NT2/D1 (cell line): Measurements from ENCODE around the gene ACAP2.

Source experiments
- DNase-seq: peaks from one replicate; pipeline ENCODE4 v3.0.0-alpha.2; 2011; ENCODE audit warnings: low read depth, low spot score
- H3K27me3 ChIP-seq: 2 replicates; pipeline ENCODE4 v1.6.0; 2011; ENCODE audit warnings: mild to moderate bottlenecking; ENCODE audit not compliant: insufficient read length, insufficient read depth
- H3K36me3 ChIP-seq: 2 replicates; pipeline ENCODE4 v1.6.1; 2011; ENCODE audit warnings: mild to moderate bottlenecking, low read length, mixed read lengths; ENCODE audit not compliant: insufficient read depth, insufficient read length
- H3K4me1 ChIP-seq: 2 replicates; pipeline ENCODE4 v1.5.1; 2011; ENCODE audit not compliant: insufficient read depth, insufficient read length
- H3K4me3 ChIP-seq: 2 replicates; pipeline ENCODE4 v1.5.1; 2011; ENCODE audit warnings: low read depth; ENCODE audit not compliant: insufficient read length
- H3K9ac ChIP-seq: 2 replicates; pipeline ENCODE4 v1.6.0; 2011; ENCODE audit warnings: low read depth; ENCODE audit not compliant: insufficient read length
- H3K9me3 ChIP-seq: 2 replicates; pipeline ENCODE4 v1.5.1; 2011; ENCODE audit warnings: mild to moderate bottlenecking, low read length; ENCODE audit not compliant: insufficient read depth
- SUZ12 ChIP-seq: IDR thresholded peaks from 2 replicates; pipeline ENCODE4 v1.6.1; 2011; ENCODE audit not compliant: insufficient read length, insufficient read depth; ENCODE audit errors: extremely low read depth
- YY1 ChIP-seq: IDR thresholded peaks from 2 replicates; pipeline ENCODE4 v1.6.1; 2011; ENCODE audit not compliant: insufficient read length, insufficient read depth
- ZNF274 ChIP-seq: IDR thresholded peaks from 2 replicates; pipeline ENCODE4 v1.6.1; 2011; ENCODE audit warnings: mild to moderate bottlenecking, low read depth, low read length

The ACAP2 gene

DNA sequence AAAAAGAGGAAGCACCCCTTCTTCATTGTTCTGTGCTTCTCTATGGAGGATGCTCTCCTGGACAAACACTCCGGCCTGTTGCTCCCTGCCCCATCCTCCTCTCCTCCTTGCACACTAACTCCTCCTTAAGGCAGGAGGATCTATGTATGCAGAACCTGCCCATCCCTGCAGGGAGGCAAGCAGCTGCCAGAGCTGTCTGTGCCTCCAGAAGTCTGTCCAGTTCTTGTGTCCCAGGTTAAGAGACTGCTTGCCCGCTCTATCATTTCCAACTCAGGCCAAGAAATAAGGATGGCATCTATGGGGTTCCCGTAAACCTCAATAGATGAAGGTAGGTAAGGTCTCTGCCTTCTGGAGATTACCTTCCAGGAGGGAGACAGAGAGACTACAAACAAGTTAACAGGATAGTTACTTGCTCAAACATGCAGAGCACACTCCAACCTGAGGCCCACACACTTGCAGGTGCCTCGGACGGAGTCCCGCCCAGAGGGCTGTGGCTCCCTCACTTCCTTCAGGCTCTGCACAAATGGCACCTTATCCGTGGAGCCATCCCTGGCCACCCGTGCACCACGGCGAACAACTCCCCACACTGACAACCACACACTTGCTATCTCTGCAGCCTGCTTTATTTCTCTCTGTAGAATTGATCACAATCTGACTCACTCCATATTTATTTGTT, 178.8 kb downstream of the ACAP2 start:
- Histone ChIP-seq H3K4me3 (no peak overlapping the region), H3K9me3 (no peaks in the 10 kb centered on the region), H3K4me1 (peaks cover 9% of the 10 kb centered on the region), H3K27me3 (no peaks in the 10 kb centered on the region), H3K9ac (no peak overlapping the region), H3K36me3 (peaks cover 53% of the 10 kb centered on the region)
- DNase-seq: no peak
- TF ChIP-seq YY1 (no peak), SUZ12 (no peak), ZNF274 (no peak)

DNA sequence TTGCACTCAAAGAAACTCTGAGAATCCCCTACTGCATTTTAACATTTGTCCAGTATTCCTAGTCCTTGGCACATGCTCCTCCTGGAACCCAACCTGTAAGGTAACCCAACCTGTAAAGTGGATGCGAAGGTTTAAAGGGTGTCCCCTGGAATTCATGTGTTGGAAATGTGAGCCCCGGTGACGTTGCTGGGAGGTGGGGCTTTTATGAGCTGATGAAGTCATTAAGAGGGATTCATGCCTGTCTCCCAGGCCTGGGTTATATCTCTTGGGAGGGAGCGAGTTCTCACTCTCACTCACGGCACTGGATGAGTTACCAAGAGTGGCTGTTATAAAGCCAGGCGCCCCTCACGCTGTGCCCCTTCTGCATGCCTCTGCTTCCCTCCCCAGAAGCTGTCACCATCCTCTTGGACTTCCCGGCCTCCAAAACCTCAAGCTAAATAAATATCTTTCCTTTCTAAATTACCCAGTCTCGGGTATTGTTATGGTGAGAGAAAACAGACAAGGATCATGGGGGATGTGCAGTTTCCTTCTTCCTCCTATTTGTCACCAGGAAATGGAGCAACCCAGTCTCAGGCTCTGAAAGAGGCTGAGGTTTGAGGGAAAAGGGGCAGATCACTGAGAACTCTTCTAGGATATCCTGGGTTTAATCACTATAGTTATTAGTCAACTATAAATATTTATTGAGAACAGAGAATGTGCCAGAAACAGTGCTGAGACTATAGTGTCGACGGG, 179.5 kb downstream of the ACAP2 start:
- no peak for TF ChIP-seq ZNF274
- no peak for TF ChIP-seq SUZ12
- no peak for TF ChIP-seq YY1

DNA sequence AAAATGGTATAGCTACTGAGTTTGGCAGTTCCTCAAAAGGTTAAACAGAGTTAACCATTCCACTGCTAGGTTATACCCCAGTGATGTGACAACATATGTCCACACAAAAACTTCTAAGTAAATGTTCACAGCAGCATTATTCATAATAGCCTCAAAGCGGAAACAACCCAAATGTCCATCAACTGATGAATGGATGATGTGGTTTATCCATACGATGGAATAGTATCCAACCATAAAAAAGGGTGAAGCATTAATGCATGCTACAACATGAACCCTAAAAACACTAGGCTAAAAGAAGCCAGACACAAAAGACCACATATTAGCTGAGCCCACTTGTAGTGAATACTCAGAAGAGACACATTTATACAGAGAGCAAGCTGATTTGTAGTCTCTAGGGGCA, 180.9 kb downstream of the ACAP2 start:
- Histone ChIP-seq H3K9me3 (no peaks in the 10 kb centered on the region), H3K27me3 (no peaks in the 10 kb centered on the region), H3K36me3 (peaks cover 38% of the 10 kb centered on the region), H3K4me1 (peaks cover 5% of the 10 kb centered on the region), H3K4me3 (no peak overlapping the region), H3K9ac (no peak overlapping the region)
- DNase-seq: no peak
- TF ChIP-seq SUZ12 (no peak), ZNF274 (no peak), YY1 (no peak)

More for the DNA sequence above, 179.5 kb downstream of the ACAP2 start:
- DNase-seq: no peak
- H3K4me1 ChIP-seq: peaks cover 3% of the 10 kb centered on the region
- H3K27me3 ChIP-seq: no peaks in the 10 kb centered on the region
- peaks cover 46% of the 10 kb centered on the region for H3K36me3 ChIP-seq
- no peak overlapping the region for H3K9ac ChIP-seq
- H3K9me3 ChIP-seq: no peaks in the 10 kb centered on the region
- H3K4me3 ChIP-seq: no peak overlapping the region

DNA sequence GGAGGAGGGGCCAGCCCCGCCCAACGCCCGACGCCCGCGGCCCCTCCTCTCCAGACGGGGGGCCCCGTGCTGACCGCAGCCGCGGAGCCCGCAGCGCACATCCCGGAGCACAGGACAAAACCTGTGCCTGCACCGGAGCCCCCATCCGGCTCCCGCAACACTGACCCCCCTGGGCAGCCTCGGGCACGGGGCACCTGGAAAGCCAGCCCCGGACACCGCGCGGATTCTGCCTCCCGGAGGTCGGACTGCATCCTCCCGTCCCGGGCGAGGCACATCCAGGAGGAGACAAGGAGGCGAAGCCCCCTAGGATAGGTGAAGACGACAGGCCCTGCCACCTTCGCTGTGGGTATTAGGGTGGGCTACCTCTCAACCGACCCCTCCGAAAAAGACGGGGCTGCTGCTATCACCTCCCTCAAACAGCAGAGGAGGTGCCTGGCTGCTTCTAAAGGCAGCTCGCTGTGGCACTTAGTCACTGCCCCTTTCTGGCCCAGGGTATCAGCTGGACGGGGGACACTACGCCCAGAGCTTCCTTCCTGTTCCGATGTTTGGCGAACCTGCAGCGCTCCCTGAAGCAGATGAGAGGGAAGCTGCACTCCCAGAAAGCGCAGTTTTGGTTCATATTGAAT, 182.4 kb downstream of the ACAP2 start:
- Histone ChIP-seq H3K36me3 (peaks cover 37% of the 10 kb centered on the region), H3K27me3 (no peaks in the 10 kb centered on the region), H3K4me3 (peak overlapping the region; percentile 33), H3K9me3 (no peaks in the 10 kb centered on the region), H3K9ac (peak overlapping the region; percentile 76), H3K4me1 (peaks cover 8% of the 10 kb centered on the region)
- TF ChIP-seq ZNF274: no peak
- TF ChIP-seq YY1: no peak
- no peak for TF ChIP-seq SUZ12
- DNase-seq: no peak

DNA sequence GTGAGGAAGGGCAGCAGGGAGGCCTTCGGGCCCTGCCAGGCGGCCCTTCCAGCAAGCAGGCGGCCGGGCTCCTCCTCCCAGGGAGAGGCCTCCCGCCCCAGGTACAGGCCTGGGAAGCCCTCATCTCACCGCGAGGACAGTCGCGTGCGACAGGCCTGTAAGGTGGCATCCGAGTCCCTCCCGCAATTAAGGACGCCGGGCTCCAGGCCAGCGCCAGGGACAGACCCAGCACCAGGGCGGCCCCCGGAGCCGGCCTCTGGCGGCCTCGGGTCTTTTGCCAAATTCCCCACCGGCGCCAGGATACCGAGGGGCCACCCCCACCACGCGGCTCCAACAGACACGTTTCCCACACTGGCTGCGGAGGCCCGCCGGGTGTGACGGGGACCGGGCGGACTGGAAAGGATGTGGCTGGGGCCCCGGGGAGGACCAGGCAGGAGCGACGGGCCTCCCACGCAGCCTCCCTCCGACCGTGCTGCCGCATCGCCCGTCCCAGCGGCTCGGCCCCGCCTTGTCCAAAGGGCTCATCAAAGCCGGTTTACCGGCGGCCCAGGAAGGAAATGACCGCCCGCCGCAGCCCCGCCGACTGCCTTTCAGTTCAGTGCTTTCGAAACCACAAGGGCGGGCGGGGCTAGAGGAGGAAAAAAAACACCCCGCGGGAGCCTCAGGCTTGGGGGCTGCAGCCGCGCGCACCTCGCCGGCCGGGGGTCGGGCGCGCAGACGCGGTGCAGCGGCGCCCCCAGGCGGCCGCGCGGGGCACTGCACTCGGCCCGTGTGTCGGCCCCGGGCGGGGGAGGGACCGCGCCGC, 183.1 kb downstream of the ACAP2 start:
- H3K27me3 ChIP-seq: no peaks in the 10 kb centered on the region
- TF ChIP-seq ZNF274 (no peak), YY1 (no peak), SUZ12 (no peak)
- peaks cover 15% of the 10 kb centered on the region for H3K4me1 ChIP-seq
- peak overlapping the region; percentile 80 for H3K9ac ChIP-seq
- DNase-seq: peak; percentile 71
- no peaks in the 10 kb centered on the region for H3K9me3 ChIP-seq
- peak overlapping the region; percentile 57 for H3K4me3 ChIP-seq
- peaks cover 43% of the 10 kb centered on the region for H3K36me3 ChIP-seq

DNA sequence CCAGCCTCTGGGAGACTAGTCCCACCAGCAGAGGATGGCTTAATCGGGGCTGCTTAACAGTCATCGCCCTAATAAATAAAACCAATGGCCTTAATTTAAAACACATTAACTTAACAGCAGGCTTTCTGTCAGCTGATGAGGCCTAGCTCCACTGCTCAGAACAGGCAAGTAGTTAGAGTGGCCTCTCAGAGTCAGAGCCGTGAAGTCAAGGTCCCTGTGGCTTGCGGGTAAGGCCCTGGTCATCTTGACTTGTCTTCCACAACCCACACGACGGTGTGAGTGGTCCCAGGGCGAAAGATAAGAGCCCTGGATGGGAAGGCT, 183.7 kb downstream of the ACAP2 start:
- DNase-seq: no peak
- peaks cover 20% of the 10 kb centered on the region for H3K4me1 ChIP-seq

More for the DNA sequence above, 183.7 kb downstream of the ACAP2 start:
- no peaks in the 10 kb centered on the region for H3K9me3 ChIP-seq
- TF ChIP-seq SUZ12: no peak
- TF ChIP-seq ZNF274: no peak
- no peak for TF ChIP-seq YY1
- peaks cover 46% of the 10 kb centered on the region for H3K36me3 ChIP-seq
- no peak overlapping the region for H3K4me3 ChIP-seq
- no peaks in the 10 kb centered on the region for H3K27me3 ChIP-seq
- H3K9ac ChIP-seq: peak overlapping the region; percentile 80
